HG03460 (cell line): ENCODE results near the gene LIG1.

Experiments
- ATAC-seq: cut with Tn5 transposase; IDR thresholded peaks from one replicate; pipeline ENCODE4 v1.9.1; 2021; ENCODE audit not compliant: unreplicated experiment

Gene LIG1

DNA sequence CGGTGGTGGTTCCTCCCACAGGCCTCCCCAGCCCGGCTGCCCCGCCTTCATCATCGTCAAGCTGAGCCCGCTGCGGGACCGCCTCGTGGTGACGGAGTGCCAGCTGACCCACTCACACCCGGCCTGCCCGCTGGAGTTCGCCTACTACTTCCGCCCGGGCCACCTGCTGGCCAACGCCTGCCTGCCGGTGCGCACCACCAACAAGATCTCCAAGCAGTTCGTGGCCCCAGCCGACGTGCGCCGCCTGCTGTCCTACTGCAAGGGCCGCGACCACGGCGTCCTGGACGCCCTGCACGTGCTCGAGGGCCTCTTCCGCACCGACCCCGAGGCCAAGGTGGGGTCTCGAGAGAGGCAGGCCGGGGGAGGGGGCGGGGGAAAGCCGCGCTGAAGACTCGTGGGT, 12.3 kb upstream of the LIG1 start:
- ATAC-seq = no peak

- no peak for ATAC-seq
Observed at GRCh38 chr19:48181505-48181904, 11.4 kb upstream of the LIG1 start.

GRCh38 chr19:48176226-48176625, 6.1 kb upstream of the LIG1 start:
- no peak for ATAC-seq

DNA sequence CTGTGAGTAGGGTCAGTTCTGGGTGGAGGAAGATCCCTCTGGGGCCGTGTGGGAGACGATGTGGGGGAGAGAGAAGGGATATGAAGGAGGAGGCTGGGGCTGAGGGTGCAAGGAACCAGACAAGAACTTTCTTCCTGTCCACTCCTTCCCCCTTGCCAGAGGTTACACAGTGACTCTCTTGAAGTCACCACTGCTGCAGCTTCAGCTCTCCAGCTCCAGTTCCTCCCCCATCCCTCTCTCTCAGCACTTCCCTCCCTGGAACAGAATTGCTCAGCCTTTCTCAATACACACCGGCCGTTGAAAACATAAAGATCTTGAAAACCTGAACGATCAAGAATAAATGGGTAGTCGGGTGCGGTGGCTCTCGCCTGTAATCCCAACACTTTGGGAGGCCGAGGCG, 5.4 kb upstream of the LIG1 start:
- no peak for ATAC-seq

DNA sequence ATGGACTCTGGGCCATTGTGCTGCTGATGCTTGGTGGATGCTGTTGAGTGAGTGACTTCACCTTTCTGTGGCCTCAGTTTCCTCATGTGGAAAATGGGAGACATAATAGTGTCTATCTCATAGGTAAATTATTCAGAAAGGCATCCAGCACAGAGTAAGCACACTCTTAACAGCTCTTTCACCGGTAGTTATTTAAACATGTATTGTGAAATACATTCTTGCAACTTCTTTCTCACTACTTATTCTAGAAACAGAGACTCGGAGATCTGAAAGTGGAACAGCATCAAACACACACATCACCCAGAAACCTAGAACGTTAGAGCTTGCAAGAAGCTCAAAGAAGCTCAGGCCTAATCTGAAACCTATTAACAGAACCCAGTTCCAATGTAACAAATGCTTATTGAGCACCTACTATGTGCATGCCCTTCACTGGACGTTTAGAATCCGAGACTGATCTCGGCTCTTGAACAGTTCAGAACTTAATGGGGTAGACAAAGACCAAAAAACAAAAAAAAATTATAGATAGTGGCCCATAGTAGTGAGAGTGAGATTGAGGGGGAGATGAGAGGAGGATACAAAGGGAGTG, 4.4 kb upstream of the LIG1 start:
- ATAC-seq = no peak

DNA sequence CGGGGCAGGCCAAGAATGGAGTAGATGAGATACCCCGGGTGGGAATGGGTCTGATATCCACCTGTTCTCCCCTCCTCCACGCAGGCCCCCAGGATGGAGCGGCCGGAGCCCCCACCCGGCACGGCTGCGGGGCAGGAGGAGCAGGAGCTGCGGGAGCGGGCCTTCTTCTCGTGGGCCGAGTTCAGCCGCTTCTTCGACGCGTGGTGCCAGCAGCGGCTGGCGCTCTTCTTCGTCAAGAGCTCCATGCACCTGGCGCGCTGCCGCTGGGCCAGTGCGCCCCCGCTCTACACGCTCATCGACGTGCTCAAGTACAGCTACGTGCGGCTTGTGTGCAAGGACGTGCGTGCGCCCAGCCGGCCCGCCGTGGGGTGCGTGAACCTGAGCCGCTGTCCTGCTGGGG, 1.6 kb upstream of the LIG1 start:
- ATAC-seq = no peak

DNA sequence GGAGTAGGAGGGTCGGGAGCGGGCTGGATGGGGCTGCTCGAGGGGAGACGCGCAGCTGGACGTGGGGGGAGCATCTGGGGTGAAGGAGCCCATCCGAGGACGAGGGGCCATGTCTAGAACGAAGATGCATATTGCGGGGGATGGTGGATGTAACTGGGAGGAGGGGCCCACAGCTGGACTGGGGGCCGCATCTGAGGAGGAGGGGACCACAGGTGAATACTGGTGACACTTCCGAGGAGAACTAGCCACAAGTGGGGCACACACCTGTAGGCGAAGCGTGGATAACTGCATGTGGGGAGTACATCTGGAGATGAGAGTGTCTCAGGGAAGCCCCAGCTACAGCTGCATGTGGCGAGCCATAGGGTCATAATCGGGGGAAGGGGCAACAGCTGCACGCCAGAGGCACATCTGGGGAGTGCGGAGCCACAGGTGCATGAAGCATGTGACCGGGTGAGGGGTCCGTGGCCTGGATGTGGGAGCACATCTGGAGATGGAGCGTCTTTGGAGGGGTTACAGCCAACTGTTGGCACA, 738 bp upstream of the LIG1 start:
- no peak for ATAC-seq

DNA sequence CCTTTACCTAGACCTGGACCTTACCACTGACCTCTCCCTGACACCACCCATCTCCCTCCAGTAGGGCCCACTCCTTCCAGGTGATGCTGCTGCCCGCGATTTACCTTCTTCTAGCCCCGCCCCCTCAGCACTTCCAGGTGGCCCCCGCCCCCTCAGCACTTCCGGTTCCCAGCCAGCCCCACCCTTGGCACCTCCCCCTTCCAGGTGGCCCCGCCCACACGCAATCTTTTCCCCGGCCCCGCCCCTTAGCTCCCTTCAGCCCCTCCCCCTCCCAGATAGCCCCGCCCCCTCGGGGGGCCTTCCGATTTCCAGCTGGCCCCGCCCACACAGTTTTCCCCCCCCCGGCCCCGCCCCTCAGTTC, 586 bp downstream of the LIG1 start:
- no peak for ATAC-seq

- ATAC-seq = no peak
Observed at GRCh38 chr19:48168689-48169088, 1.5 kb downstream of the LIG1 start.

DNA sequence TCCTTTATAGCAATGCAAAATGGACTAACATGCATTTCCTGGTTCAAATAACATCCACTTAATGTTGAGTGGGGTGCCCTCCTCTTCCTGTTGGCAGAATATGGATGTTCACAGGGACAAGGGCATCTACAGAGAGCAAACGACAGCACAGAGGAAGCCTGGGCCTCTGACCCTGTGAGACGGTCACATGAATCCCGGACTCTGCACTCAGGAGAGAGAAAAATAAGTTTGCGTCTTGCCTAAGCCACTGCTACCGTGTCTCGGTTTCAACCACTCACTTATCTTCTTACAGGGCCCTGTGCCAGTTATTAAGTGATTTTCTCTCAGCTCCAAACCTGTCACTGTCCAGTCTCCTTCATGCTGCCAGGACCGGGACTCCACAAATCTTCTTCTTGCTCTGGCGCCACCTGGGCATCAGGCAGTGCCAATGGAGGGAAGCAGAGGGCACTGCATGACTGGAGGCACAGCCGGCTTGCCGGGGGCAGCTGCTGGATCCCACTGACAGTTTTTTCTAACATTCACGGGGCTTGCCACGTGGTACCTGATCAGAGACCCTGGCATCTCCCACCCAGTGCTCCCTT, 11.8 kb downstream of the LIG1 start:
- no peak for ATAC-seq

- ATAC-seq = no peak
Observed at GRCh38 chr19:48154003-48154402, 16.1 kb downstream of the LIG1 start.

DNA sequence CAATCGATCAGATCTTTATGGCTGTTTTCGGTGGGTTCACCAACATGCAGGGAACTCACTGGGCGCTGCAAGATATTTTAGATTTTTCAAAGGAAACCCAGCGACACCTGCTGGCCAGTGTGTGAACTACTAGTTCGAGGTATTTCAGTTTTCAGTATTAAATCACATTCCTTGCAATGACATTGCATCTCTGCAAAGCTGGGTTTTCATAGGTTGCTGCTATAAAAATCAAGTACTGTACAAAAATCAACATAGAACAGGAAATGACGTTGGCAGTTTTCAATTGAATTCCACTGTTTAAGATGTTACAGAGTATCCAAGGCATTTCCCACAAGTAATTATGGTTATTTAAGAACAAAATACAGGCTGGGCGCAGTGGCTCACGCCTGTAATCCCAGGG, 17.6 kb downstream of the LIG1 start:
- ATAC-seq = no peak

DNA sequence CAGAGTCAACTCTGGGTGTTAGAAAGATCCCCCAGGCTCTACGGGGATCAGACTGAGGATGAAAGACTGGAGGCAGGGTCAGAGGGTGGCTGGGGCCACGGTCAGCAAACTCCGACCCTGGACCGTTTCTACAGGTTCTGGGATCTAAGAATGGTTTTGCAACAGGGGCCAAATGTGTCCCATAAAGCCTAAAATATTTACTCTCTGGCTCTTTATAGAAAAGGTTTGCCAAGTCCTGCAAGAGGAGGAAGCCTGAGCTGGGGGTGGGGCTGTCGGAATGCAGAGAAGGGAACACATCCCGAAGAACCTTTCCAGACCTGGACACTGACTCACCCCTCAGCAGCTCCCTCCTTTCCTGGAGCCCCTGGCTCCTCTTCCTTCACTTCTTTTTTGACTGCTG, 20.7 kb downstream of the LIG1 start:
- no peak for ATAC-seq

DNA sequence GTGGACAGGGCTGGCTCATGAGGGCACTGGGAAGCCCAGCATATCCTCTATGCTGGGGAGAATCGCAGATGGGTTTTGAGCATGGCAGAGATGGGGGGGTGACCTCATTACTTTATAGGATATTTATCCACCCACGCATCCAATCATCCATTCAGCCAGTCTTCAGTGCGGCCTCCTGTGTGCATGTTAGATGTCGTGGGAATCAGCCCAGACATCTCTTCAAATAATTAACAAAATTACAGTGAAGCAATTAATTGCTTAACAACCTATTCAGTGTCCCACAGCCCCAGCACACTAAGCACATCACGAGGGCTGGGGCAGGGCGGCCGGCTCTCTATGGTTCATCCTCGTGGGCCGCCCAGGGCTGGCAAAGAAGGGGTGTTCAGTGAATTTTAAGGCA, 21.6 kb downstream of the LIG1 start:
- no peak for ATAC-seq

DNA sequence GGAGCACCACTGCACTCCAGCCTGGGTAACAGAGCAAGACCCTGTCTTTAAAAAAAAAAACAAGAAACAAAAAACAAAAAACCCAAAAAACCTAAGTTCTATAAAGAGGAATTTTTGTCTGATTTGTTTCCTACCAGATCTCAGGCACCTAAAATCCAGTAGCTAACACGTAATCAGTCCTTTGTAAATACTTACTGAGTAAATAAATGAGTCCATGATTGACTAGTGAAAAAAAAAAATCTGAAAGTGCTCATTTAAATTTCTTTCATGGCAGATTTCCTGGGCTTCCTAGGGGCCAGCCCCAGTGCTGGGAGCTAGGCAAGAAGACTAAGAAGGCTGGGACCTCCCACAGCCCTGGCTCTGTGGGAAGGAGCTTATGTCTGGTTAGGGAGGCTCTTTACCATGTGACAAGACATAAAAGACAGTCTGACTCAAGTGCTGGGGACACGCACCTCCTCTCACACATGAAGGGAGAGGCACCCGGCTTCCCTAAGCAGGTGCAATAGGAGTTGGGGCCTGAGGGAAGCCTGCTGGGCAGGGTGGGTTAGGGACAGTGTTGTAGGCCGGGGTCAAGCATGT, 22.5 kb downstream of the LIG1 start:
- no peak for ATAC-seq

GRCh38 chr19:48139053-48139452, 31.1 kb downstream of the LIG1 start:
- ATAC-seq = no peak

GRCh38 chr19:48137411-48137810, 32.7 kb downstream of the LIG1 start:
- ATAC-seq = no peak

- ATAC-seq = no peak
Observed at GRCh38 chr19:48136547-48136946, 33.6 kb downstream of the LIG1 start.

GRCh38 chr19:48135411-48135810, 34.7 kb downstream of the LIG1 start:
- ATAC-seq = no peak

DNA sequence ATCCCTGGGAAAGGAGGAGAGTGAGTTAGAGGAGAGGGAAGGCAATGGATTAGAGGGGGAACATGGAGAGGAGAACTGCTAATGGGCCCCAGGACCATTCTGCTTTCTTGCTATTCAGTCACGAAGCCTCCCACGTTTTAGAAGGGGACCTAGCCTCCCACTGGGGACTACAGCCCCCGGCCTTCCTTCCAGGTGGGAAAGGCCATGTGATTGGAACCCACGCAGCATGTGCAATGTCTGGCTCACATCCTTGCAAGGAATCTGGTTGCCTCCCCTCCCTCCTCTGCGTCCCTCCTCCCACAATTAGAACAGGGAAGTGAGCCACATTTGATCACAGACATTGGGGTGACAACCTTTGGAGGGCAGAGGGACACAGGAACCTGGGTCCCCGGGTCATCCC, 37.0 kb downstream of the LIG1 start:
- no peak for ATAC-seq

DNA sequence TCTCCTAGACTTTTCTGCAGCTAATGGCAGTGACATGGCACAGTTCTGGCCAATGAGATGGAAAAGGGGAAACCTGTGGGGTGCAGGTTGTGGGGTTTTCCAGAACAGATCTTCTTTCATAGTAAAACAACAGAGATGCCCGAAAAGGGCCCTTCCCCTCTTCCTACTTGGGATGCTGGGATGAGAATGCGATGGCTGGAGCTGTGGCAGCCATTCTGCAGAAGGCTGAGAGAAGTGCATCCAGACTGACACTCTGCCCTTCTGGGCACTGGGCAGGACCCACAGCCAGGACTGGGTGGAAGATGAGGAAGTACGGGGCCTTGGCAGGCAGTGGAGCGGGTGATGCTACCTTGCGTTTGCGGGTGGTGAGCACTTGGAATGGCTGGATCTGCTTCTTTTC, 42.6 kb downstream of the LIG1 start:
- no peak for ATAC-seq

GRCh38 chr19:48123907-48124651, 46.1 kb downstream of the LIG1 start:
- ATAC-seq = no peak
